Measurements from ENCODE around the gene CAMK2N1.

GRCh38 chr1:20526267-20526666, 40.3 kb upstream of the CAMK2N1 start:
- TF ChIP-seq CTCF (IDR thresholded peaks at IDR 0.05) (no peak), POLR2AphosphoS5 (IDR thresholded peaks at IDR 0.05) (no peak)
